ENCODE data around the gene TEC.

DNA sequence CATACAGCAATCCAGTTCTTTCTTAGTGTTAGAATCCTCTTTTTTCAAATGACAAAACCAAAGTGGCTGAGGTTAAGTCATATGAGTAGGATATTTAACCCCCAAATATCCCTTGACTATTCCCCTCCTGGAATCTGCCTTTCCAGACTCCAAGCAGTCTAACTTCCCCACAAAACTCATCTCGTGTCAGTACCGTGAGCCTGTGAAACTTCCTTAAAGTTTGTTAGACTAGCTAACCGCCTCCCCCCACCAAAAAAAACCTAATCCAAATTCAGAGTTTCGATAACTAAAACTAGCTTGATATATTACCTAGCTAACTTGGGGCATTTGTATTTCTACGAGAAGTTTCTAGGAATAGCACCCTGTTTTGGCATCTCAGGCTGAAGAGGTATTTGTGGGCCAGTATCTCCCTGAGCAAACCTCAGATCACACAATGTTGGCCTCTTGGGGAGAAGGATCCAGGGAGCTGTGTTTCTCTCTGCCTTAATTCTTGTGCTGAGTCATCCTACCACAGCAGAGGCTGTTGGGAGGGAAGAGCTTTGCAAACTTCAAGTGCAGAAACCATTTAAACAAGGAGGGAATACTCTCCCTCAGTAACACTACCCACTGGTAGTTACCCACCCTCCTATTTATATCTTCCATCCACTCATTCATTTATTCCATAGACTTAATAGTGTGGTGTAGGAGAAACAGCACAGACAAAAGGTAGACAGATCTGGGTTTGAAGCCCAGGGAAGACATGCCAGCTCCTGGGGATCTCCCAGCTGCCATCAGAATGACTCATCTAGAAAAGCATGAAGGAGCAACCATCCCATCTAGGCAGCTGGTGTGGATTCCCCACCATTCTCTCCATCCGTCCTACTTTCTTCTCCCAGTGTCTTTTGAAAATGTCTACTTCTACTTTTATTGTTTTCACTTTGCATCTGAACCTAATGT, 96.3 kb downstream of the TEC start:
- TF ChIP-seq CTCF (IDR thresholded peaks at IDR 0.05) (no peak), POLR2A (IDR thresholded peaks at IDR 0.05) (no peak)
